Measurements from ENCODE around the gene SPRTN.
A peak's percentile ranks its signal among the peaks of the same experiment; 100 is the strongest.

SPRTN gene

GRCh38 chr1:231329483-231329882 is 8.6 kb upstream of the SPRTN start:
- TF ChIP-seq EZH2 (IDR thresholded peaks at IDR 0.05), result no peak
- TF ChIP-seq POLR2AphosphoS5 (IDR thresholded peaks at IDR 0.05; ENCODE audit: borderline replicate concordance, low read depth, low read length), result no peak
- TF ChIP-seq FOXP2 (optimal IDR thresholded peaks at IDR 0.05; ENCODE audit: control extremely low read depth, extremely low read length, insufficient read depth), result no peak

DNA sequence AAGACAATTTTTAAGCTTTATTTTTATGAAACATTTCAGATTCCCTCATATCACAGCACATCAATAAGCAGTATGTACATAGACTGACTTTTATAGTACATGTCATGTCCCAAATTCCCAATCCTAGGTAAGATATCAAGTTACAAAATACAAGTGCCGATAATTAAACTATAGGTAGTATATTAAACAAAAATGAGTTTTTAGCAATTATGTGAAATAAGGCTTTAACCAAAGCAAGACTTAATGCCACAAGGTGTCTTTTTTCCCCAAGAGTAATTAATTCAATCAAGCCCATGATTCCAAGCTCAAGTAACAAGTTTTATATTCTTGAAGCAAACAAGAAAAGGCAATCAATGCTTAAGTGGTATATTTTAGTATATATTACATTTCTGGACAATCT is 5.3 kb upstream of the SPRTN start:
- Histone ChIP-seq H3K36me3 (ENCODE audit: insufficient read depth, low read length) (peaks cover 4% of the 10 kb centered on the region; the same call in 1 of the 2 replicates), H3K9ac (ENCODE audit: insufficient read length) (peak overlapping the region; percentile 89), H3K27ac (no peak overlapping the region), H3K9me3 (ENCODE audit: low read depth, low read length) (no peaks in the 10 kb centered on the region), H3K4me3 (peak overlapping the region; percentile 86)
- no peak for DNase-seq (ENCODE audit: low read depth, low spot score)
- TF ChIP-seq EZH2 (IDR thresholded peaks at IDR 0.05), result no peak
- TF ChIP-seq FOXP2 (optimal IDR thresholded peaks at IDR 0.05; ENCODE audit: control extremely low read depth, extremely low read length, insufficient read depth), result no peak
- no peak for TF ChIP-seq POLR2AphosphoS5 (IDR thresholded peaks at IDR 0.05; ENCODE audit: borderline replicate concordance, low read depth, low read length)

More at GRCh38 chr1:231329483-231329882, 8.6 kb upstream of the SPRTN start:
- Histone ChIP-seq H3K9me3 (ENCODE audit: low read depth, low read length) (no peaks in the 10 kb centered on the region), H3K36me3 (ENCODE audit: insufficient read depth, low read length) (peaks cover 4% of the 10 kb centered on the region; the same call in 1 of the 2 replicates), H3K27ac (no peak overlapping the region), H3K4me3 (no peak overlapping the region), H3K9ac (ENCODE audit: insufficient read length) (no peak overlapping the region)
- no peak for DNase-seq (ENCODE audit: low read depth, low spot score)

DNA sequence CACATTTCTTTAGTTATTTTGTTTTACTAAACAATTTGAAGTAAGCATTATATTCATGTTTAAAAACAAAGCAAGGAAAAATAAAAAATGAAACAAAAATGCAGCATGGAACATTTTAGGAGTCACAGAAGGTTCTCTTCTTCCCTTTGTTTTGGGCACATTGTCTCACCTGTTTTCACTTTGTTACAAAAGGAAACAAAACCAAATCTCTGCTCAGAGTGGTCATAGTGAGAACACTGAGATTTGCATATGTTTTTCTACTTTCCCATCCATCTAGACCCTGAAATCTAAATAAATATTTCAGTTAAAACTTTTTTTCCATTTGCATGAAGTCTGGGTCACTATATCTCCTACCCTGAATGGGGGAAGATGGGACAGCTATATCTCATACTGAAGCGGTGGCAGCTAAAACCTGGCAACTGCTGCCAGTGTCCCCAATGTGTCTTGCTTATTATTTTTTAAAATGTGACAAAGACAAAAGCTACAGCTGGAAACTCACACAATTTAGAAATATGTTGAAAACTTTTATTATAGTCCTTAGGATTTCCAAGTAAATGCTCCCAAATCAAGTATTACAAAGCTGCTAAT is 3.9 kb upstream of the SPRTN start:
- Histone ChIP-seq H3K36me3 (ENCODE audit: insufficient read depth, low read length) (peaks cover 4% of the 10 kb centered on the region; the same call in 1 of the 2 replicates), H3K27ac (no peak overlapping the region), H3K9ac (ENCODE audit: insufficient read length) (peak overlapping the region; percentile 89), H3K9me3 (ENCODE audit: low read depth, low read length) (no peaks in the 10 kb centered on the region), H3K4me3 (peak overlapping the region; percentile 86)
- DNase-seq (ENCODE audit: low read depth, low spot score), result no peak
- no peak for TF ChIP-seq FOXP2 (optimal IDR thresholded peaks at IDR 0.05; ENCODE audit: control extremely low read depth, extremely low read length, insufficient read depth)
- no peak for TF ChIP-seq EZH2 (IDR thresholded peaks at IDR 0.05)
- TF ChIP-seq POLR2AphosphoS5 (IDR thresholded peaks at IDR 0.05; ENCODE audit: borderline replicate concordance, low read depth, low read length), result no peak

GRCh38 chr1:231334952-231335351 is 3.1 kb upstream of the SPRTN start:
- Histone ChIP-seq H3K4me3 (peak overlapping the region; percentile 86), H3K9me3 (ENCODE audit: low read depth, low read length) (no peaks in the 10 kb centered on the region), H3K27ac (no peak overlapping the region), H3K9ac (ENCODE audit: insufficient read length) (peak overlapping the region; percentile 89), H3K36me3 (ENCODE audit: insufficient read depth, low read length) (peaks cover 4% of the 10 kb centered on the region; the same call in 1 of the 2 replicates)
- no peak for DNase-seq (ENCODE audit: low read depth, low spot score)
- no peak for TF ChIP-seq EZH2 (IDR thresholded peaks at IDR 0.05)
- no peak for TF ChIP-seq FOXP2 (optimal IDR thresholded peaks at IDR 0.05; ENCODE audit: control extremely low read depth, extremely low read length, insufficient read depth)
- TF ChIP-seq POLR2AphosphoS5 (IDR thresholded peaks at IDR 0.05; ENCODE audit: borderline replicate concordance, low read depth, low read length), result no peak

DNA sequence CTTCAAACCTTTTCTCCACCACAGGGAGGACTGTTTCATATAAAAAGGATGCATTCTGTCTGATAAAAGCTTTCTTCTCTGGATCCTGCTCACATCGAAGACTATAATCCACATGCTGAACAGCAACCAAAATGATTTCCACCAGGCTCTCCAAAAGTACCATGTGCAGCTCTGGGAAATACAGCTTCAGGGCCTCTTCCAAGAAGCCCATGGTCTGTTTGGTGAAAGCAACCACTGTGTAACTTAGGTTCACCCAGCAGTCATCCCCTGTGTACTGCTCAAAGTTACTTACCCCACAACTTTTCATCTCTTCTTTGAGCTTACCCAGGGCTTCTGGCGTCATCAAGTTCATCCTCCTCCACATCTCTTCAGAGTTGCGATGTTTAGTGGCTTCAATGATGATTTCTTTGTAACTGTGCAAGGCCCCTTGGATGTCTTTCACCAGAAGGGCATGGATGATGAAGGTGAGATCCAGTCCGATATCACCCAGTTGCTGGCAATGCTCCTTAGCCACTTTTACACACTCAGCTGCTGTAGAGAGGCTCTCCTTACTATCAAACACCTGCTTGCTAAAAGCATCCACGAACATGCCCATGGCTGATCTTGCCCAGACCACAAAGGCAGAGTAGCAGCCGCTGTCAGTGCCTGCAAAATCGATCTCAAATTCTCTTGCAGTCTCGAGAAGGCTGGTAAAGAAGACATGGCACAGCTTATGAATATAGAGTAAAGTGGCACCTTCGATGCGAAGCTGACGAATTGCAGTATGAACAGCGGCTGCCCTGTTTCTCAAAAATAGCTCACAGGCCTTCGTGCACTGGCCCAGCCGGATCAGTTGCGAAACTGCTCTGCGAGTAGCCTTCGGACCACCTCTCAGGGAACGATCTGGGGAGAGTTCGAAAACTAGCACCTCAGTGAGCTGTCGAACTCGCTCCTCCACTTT is 2.2 kb upstream of the SPRTN start:
- no peak for DNase-seq (ENCODE audit: low read depth, low spot score)
- TF ChIP-seq EZH2 (IDR thresholded peaks at IDR 0.05), result no peak
- TF ChIP-seq FOXP2 (optimal IDR thresholded peaks at IDR 0.05; ENCODE audit: control extremely low read depth, extremely low read length, insufficient read depth), result no peak
- no peak for TF ChIP-seq POLR2AphosphoS5 (IDR thresholded peaks at IDR 0.05; ENCODE audit: borderline replicate concordance, low read depth, low read length)
- H3K27ac ChIP-seq, result no peak overlapping the region
- peaks cover 12% of the 10 kb centered on the region for H3K36me3 ChIP-seq (ENCODE audit: insufficient read depth, low read length)
- H3K4me3 ChIP-seq, result peak overlapping the region; percentile 86
- H3K9me3 ChIP-seq (ENCODE audit: low read depth, low read length), result no peaks in the 10 kb centered on the region
- H3K9ac ChIP-seq (ENCODE audit: insufficient read length), result peak overlapping the region; percentile 89

DNA sequence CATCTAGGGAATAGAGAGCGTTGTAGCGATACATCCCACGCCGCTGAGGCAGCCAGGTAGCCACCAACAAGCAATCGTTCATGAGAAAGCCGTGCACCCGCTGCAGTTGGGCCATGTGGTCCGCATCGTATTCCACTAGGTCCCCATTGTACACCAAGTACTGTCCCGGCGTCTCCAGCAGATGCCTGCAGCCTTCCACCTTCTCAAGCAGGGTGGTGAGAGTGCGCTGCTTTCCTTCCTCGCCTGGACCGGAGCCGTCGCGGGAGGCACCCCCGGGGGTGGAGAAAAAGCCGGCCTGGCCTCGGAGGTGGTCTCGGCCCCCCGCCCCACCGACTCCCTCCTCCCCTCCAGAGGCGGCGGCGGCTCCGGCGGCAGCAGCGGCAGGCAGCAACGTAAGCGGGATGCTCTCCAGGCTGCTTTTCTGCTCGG is 1.0 kb upstream of the SPRTN start:
- no peak for TF ChIP-seq EZH2 (IDR thresholded peaks at IDR 0.05)
- no peak for TF ChIP-seq FOXP2 (optimal IDR thresholded peaks at IDR 0.05; ENCODE audit: control extremely low read depth, extremely low read length, insufficient read depth)
- no peak for TF ChIP-seq POLR2AphosphoS5 (IDR thresholded peaks at IDR 0.05; ENCODE audit: borderline replicate concordance, low read depth, low read length)
- Histone ChIP-seq H3K4me3 (peak overlapping the region; percentile 86), H3K36me3 (ENCODE audit: insufficient read depth, low read length) (peaks cover 19% of the 10 kb centered on the region), H3K27ac (no peak overlapping the region), H3K9me3 (ENCODE audit: low read depth, low read length) (no peaks in the 10 kb centered on the region), H3K9ac (ENCODE audit: insufficient read length) (peak overlapping the region; percentile 89)
- DNase-seq (ENCODE audit: low read depth, low spot score), result no peak

DNA sequence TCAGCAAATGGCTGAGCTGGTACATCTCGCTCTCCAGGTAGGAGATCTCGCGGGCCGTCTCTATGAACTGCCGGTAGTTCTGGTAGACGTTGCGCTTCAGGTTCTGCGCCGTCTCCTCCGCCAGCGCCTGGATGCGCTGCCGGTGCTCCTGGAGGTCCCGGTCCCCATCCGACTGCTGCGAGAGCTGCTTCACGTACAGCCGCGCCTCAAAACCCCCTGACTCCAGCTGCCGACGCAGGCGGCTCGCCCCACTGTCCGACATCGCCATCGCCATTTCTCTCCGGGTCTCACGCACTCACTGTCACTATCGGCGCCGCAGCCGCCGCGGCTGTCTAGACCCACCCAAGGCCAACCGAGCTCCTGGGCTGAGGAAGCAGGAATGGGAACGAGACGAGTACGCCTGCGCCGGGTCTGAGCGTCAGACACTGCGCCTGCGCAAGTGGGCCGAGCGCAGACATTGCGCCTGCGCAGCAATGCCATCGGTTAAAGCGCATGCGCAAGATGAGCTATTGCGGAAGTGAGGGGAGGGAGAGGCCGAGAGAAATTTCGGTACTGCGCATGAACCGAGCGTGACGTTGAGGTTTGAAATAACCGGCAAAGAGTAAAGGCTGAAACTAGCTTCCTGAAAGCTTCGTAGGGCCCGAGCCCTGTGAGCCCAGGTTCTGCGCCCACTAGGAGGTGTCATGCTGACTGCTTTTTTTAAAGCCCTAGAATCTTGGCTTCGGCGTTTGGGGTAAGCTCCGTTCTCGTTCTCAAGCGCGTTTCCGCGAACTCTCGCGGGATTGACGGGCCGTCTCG is 422 bp upstream of the SPRTN start, which contains the start of gene EXOC8:
Gene EXOC8 (minus strand): TSS at position 381 of the 798 bp plus-strand sequence. CDS start 107 bp downstream, at position 274.
- TF ChIP-seq EZH2 (IDR thresholded peaks at IDR 0.05), result no peak
- no peak for TF ChIP-seq FOXP2 (optimal IDR thresholded peaks at IDR 0.05; ENCODE audit: control extremely low read depth, extremely low read length, insufficient read depth)
- peak; percentile 83 for TF ChIP-seq POLR2AphosphoS5 (IDR thresholded peaks at IDR 0.05; ENCODE audit: borderline replicate concordance, low read depth, low read length)
- Histone ChIP-seq H3K27ac (peak within 1 kb of the TSS; percentile 97), H3K9ac (ENCODE audit: insufficient read length) (peak within 1 kb of the TSS; percentile 89), H3K4me3 (peak within 1 kb of the TSS; percentile 86), H3K9me3 (ENCODE audit: low read depth, low read length) (no peaks in the 10 kb centered on the region), H3K36me3 (ENCODE audit: insufficient read depth, low read length) (peaks cover 20% of the 10 kb centered on the region)
- peak; percentile 96 for DNase-seq (ENCODE audit: low read depth, low spot score)
